ENCODE data around the gene GALNT14. TPM values are rescaled to one million over a fixed set of nuclear protein-coding genes. Genes with fewer than 3 reads are reported as not detected.

Gene GALNT14
- total and polyA plus RNA-seq, 2 of the 13 experiments (the other 11 are each of a cell fraction or from before 2014, with no cell fraction given) = not detected

DNA sequence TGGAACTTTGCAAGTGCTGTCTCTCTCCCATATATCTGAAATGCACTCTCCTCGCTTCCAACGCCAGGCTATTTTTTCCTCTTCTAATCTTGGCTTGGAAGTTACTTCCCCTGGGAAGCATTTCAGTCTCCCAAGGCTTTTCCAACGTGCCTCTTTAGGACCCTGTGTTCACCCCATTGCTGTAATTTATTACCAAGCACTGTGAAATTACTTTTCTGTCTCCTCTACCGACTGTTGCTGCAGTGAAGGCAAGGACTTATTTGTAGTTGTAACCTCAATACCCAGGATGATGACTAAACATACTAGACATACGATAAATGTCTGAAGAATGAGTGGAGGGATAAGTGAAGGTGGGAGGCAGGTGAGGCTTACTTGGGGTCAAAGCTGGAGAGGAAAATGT, 163.7 kb downstream of the GALNT14 start:
- H3K27me3 ChIP-seq (ENCODE audit: control insufficient read depth in 1 of 2, insufficient read depth in 2 of 2, low read length in 2 of 2) = peaks cover 4 to 52% of the 10 kb centered on the region in 2 experiments; a peak in 3 of 5 replicates
- no TSS peak for BruUV-seq (replicated peaks)
- H3K4me1 ChIP-seq (ENCODE audit: insufficient read depth, low read length) = no peaks in the 10 kb centered on the region
- H3K79me2 ChIP-seq (ENCODE audit: insufficient read depth, low read length) = no peaks in the 10 kb centered on the region
- H2AFZ ChIP-seq (ENCODE audit: low read length) = no peak overlapping the region
- ATAC-seq (no peak), FAIRE-seq (no peak), DNase-seq (ENCODE audit: low spot score) (no peak)
- ChIA-PET POLR2A (no interaction called here), CTCF (ENCODE audit: low intra/inter-chr PET ratio, low total read pairs) (no interaction called here)
- WGBS (ENCODE audit: low lambda C conversion rate) = 10% methylated on average over 5 of the region's 5 CpGs
- H4K20me1 ChIP-seq (ENCODE audit: insufficient read depth, low read length) = no peaks in the 10 kb centered on the region
- no peak overlapping the region for H3K9ac ChIP-seq (ENCODE audit: insufficient read depth, low read depth, low read length)
- intact Hi-C loops (cut with micrococcal nuclease; ENCODE audit: unreplicated experiment) = no loop called here
- no peak overlapping the region for H3K4me2 ChIP-seq (ENCODE audit: low read depth, low read length)
- in situ Hi-C loops (cut with HindIII; ENCODE audit: extremely low pct_ligation_motif_present, low pct_unique_long_range_greater_than_20kb) = no loop called here
- H3K4me3 ChIP-seq (replicated peaks in 1 of 3; ENCODE audit: insufficient read depth in 1 of 3, low read depth in 2 of 3, low read length in 3 of 3) = no peak overlapping the region
- H3K27ac ChIP-seq (ENCODE audit: extremely low read length, insufficient read depth, low read length) = no peak overlapping the region
- no peaks in the 10 kb centered on the region for H3K9me3 ChIP-seq (ENCODE audit: low read length)
- H3K36me3 ChIP-seq (replicated peaks in 1 of 2; ENCODE audit: control insufficient read depth in 1 of 2, insufficient read depth in 2 of 2, low read length in 2 of 2) = no peaks in the 10 kb centered on the region
- TF ChIP-seq ZNF468 (CRISPR knock-in tag; IDR thresholded peaks at IDR 0.05) (no peak), RFXAP (CRISPR knock-in tag; IDR thresholded peaks at IDR 0.05; ENCODE audit: borderline replicate concordance) (no peak), CEBPG (CRISPR knock-in tag; IDR thresholded peaks at IDR 0.05) (no peak), MXD4 (CRISPR knock-in tag; IDR thresholded peaks at IDR 0.05) (no peak), ETV6 (CRISPR knock-in tag; conservative IDR thresholded peaks at IDR 0.05) (no peak), ZNF773 (CRISPR knock-in tag; IDR thresholded peaks at IDR 0.05; ENCODE audit: borderline replicate concordance) (no peak)
- TF ChIP-seq, protein P1, sequence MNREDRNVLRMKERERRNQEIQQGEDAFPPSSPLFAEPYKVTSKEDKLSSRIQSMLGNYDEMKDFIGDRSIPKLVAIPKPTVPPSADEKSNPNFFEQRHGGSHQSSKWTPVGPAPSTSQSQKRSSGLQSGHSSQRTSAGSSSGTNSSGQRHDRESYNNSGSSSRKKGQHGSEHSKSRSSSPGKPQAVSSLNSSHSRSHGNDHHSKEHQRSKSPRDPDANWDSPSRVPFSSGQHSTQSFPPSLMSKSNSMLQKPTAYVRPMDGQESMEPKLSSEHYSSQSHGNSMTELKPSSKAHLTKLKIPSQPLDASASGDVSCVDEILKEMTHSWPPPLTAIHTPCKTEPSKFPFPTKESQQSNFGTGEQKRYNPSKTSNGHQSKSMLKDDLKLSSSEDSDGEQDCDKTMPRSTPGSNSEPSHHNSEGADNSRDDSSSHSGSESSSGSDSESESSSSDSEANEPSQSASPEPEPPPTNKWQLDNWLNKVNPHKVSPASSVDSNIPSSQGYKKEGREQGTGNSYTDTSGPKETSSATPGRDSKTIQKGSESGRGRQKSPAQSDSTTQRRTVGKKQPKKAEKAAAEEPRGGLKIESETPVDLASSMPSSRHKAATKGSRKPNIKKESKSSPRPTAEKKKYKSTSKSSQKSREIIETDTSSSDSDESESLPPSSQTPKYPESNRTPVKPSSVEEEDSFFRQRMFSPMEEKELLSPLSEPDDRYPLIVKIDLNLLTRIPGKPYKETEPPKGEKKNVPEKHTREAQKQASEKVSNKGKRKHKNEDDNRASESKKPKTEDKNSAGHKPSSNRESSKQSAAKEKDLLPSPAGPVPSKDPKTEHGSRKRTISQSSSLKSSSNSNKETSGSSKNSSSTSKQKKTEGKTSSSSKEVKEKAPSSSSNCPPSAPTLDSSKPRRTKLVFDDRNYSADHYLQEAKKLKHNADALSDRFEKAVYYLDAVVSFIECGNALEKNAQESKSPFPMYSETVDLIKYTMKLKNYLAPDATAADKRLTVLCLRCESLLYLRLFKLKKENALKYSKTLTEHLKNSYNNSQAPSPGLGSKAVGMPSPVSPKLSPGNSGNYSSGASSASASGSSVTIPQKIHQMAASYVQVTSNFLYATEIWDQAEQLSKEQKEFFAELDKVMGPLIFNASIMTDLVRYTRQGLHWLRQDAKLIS (CRISPR knock-in tag; IDR thresholded peaks at IDR 0.05) = no peak
- TF ChIP-seq, protein P2, sequence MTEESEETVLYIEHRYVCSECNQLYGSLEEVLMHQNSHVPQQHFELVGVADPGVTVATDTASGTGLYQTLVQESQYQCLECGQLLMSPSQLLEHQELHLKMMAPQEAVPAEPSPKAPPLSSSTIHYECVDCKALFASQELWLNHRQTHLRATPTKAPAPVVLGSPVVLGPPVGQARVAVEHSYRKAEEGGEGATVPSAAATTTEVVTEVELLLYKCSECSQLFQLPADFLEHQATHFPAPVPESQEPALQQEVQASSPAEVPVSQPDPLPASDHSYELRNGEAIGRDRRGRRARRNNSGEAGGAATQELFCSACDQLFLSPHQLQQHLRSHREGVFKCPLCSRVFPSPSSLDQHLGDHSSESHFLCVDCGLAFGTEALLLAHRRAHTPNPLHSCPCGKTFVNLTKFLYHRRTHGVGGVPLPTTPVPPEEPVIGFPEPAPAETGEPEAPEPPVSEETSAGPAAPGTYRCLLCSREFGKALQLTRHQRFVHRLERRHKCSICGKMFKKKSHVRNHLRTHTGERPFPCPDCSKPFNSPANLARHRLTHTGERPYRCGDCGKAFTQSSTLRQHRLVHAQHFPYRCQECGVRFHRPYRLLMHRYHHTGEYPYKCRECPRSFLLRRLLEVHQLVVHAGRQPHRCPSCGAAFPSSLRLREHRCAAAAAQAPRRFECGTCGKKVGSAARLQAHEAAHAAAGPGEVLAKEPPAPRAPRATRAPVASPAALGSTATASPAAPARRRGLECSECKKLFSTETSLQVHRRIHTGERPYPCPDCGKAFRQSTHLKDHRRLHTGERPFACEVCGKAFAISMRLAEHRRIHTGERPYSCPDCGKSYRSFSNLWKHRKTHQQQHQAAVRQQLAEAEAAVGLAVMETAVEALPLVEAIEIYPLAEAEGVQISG (CRISPR knock-in tag; IDR thresholded peaks at IDR 0.05) = no peak
- TF ChIP-seq, protein P3, sequence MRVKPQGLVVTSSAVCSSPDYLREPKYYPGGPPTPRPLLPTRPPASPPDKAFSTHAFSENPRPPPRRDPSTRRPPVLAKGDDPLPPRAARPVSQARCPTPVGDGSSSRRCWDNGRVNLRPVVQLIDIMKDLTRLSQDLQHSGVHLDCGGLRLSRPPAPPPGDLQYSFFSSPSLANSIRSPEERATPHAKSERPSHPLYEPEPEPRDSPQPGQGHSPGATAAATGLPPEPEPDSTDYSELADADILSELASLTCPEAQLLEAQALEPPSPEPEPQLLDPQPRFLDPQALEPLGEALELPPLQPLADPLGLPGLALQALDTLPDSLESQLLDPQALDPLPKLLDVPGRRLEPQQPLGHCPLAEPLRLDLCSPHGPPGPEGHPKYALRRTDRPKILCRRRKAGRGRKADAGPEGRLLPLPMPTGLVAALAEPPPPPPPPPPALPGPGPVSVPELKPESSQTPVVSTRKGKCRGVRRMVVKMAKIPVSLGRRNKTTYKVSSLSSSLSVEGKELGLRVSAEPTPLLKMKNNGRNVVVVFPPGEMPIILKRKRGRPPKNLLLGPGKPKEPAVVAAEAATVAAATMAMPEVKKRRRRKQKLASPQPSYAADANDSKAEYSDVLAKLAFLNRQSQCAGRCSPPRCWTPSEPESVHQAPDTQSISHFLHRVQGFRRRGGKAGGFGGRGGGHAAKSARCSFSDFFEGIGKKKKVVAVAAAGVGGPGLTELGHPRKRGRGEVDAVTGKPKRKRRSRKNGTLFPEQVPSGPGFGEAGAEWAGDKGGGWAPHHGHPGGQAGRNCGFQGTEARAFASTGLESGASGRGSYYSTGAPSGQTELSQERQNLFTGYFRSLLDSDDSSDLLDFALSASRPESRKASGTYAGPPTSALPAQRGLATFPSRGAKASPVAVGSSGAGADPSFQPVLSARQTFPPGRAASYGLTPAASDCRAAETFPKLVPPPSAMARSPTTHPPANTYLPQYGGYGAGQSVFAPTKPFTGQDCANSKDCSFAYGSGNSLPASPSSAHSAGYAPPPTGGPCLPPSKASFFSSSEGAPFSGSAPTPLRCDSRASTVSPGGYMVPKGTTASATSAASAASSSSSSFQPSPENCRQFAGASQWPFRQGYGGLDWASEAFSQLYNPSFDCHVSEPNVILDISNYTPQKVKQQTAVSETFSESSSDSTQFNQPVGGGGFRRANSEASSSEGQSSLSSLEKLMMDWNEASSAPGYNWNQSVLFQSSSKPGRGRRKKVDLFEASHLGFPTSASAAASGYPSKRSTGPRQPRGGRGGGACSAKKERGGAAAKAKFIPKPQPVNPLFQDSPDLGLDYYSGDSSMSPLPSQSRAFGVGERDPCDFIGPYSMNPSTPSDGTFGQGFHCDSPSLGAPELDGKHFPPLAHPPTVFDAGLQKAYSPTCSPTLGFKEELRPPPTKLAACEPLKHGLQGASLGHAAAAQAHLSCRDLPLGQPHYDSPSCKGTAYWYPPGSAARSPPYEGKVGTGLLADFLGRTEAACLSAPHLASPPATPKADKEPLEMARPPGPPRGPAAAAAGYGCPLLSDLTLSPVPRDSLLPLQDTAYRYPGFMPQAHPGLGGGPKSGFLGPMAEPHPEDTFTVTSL (CRISPR knock-in tag; IDR thresholded peaks at IDR 0.05; ENCODE audit: borderline replicate concordance) = no peak
- TF ChIP-seq, protein P4, sequence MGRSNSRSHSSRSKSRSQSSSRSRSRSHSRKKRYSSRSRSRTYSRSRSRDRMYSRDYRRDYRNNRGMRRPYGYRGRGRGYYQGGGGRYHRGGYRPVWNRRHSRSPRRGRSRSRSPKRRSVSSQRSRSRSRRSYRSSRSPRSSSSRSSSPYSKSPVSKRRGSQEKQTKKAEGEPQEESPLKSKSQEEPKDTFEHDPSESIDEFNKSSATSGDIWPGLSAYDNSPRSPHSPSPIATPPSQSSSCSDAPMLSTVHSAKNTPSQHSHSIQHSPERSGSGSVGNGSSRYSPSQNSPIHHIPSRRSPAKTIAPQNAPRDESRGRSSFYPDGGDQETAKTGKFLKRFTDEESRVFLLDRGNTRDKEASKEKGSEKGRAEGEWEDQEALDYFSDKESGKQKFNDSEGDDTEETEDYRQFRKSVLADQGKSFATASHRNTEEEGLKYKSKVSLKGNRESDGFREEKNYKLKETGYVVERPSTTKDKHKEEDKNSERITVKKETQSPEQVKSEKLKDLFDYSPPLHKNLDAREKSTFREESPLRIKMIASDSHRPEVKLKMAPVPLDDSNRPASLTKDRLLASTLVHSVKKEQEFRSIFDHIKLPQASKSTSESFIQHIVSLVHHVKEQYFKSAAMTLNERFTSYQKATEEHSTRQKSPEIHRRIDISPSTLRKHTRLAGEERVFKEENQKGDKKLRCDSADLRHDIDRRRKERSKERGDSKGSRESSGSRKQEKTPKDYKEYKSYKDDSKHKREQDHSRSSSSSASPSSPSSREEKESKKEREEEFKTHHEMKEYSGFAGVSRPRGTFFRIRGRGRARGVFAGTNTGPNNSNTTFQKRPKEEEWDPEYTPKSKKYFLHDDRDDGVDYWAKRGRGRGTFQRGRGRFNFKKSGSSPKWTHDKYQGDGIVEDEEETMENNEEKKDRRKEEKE (IDR thresholded peaks at IDR 0.05) = no peak
